Stimulated activated CD4-positive, alpha-beta T cell treated with anti-CD3 and anti-CD28 coated beads, Interleukin-1b, Interleukin-23, amount 100 ng/mL, for 24 hours (primary cell): ENCODE results near the gene TIMM8A.
"Not testable (repeated sequence)": the region's sequence is repeated elsewhere in the genome, so short reads cannot be mapped to it uniquely, and the experiment has no call there.

ENCODE experiments used
- DNase-seq, 4 experiments: peaks; one replicate each; pipeline ENCODE4 v3.0.0-alpha.2; 2020; ENCODE audit warnings: low read depth in 4 of 4, low spot score in 1 of 4

TIMM8A gene

DNA sequence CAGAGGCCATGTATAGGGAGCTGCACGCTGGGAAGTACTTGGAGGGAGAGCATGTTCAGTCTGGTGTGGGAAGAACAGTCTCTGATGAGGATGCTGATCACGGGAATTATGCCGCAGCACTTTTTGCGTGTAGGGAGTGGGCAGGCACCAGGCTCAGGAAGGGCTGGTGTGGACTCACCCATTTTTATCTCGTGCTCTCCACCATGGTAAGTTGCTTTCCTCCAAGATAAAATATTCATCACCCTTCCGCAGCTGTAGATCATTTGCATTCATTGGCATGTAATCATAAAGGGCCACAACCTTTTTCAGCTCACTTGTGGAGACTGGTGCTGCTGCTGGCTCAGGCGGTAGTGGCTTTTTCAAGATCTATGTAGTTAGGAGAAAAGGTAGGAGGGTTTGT is 11.8 kb upstream of the TIMM8A start:
- DNase-seq, result no peak

DNA sequence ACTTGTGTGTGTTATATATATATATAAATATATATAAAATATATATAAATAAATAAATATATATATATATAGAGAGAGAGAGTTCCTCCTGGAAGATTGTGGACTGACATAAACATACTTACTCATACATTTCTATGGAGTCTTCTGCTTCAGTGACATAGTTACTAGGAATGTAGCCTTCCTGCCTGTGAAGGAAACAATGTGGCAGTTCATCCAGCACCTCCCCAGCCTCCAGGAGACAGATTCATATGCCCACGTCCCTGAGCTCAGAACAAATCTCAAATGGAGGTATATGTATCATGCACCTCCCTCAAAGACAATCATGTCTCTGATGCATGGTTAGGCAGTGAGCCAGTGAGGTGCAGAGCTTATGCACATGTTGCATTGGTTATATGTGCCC is 11.4 kb upstream of the TIMM8A start:
- DNase-seq, result no peak

DNA sequence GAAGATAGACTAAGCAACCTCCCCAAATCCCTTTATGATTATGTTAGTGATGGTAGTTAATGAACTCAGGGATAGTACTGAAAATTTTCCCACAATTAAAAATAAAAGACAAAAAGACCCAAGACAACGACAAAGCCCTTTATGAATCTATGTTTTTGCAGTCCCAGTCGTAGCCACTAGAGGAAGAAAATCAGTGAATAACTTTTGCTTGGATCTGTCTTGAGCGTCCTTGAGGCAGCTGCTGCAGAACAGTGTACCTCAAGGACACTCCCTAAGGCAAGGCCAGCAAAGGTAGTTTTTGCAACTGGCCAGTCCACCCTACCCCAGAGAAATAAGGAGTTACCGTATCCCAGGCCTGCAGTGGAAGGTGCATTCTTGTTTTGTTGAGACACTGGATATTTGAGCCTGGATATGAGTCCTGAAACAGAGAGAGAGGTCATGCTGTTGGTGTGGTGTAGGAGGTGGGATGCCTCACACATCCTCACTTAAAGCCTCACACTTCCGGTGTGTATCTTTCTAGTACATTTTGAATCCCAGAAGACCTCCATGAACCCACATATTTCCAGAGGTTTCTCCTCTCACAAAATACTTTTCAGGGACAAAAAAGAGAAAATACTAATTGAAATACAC is 8.7 kb upstream of the TIMM8A start:
- no peak for DNase-seq

DNA sequence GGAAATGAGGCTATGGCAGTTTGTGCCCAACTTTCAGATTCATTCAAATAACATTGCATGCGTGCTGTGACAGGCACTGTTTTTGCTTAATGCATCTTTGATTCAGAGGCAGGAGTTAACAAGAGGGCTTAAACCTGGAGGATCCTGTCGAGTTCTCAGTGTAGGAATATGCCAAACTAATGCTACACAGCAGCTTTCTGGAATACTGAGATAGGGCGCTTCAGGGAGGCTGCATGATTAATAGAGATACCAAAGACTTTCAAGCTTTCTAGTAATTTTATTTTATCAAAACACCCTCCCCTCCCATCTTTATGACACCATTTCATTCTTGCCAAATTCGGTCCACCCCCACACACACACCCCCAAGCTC is 636 bp upstream of the TIMM8A start:
- DNase-seq, result no peak

DNA sequence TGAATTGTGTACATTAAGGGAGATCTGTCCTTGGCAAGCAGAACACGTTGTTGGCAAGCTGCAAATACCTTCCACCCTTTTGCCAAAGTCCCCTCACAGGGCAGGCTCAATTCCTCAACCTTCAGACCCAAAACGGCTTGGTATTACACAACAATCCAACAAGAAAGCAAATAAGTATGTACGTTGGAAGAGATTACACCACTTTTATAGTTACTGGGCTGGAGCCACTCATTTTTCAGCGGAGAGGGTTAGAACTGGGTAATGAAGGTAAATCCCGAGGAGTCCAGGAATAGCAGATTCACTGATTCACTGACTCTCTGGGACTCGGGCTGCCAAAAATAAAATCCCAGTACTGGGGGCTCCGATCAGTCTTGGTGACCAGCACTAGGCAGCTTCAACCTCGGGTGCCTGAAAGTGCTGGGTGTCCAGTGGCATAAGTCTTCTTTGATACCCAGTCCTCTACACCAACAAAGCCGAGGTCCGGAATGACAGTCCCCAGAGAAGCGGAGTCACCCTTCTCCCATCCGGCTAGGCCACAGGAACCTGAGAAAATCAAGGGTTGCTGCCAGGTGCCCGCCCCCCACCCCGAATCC is 587 bp downstream of the TIMM8A start:
- no peak for DNase-seq

DNA sequence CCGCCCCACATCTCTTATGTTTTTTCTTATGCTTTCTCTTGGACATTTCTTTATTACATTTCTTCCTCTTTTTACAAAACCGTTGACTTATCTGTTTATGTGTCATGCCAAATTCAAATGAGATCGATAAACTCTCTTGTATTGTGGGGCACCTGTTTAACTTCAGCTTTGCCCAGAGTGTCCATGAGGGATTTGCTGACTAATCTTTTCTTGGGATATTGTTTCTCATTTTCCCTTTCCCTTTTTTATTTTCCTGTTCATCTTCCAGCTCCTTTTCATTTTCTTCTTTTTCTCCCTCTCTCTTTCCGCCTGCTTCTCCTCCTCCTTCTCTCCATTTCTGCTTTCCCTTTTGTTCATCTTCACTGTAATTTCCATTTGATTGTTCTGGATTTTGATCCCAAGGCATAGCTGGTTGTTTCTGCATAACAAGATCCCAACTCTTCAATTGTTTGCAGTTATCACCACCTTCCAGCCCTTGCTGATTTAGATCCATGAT is 10.7 kb downstream of the TIMM8A start:
- DNase-seq, result no peak

DNA sequence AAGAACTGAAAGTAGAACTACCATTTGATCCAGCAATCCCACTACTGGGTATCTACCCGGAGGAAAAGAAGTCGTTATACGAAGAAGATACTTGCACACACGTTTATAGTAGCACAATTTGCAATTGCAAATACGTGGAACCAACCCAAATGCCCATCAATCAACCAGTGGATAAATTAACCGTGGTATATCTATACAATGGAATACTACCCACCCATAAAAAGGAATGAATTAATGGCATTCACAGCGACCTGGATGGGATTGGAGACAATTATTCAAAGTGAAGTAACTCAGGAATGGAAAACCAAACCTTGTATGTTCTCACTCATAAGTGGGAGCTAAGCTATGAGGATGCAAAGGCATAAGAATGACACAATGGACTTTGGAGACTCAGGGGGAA is 14.2 kb downstream of the TIMM8A start:
- not testable (repeated sequence) for DNase-seq

DNA sequence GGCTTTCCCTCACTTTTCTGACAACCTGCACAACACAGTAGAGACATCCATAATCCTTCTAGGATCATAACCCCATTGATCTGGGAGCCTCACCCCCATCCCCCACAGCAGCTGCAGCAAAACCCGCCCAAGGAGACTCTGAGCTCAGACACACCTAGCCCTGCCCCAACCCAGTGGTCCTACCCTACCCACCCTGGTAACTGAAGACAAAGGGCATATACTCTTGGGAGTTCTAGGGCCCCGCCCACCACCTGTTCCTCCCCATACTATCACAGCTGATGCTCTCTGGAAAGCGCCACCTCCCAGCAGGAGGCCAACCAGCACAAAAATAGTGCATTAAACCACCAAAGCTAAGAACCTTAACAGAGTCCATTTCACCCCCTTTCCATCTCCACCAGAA is 21.9 kb downstream of the TIMM8A start:
- DNase-seq, result not testable (repeated sequence)

DNA sequence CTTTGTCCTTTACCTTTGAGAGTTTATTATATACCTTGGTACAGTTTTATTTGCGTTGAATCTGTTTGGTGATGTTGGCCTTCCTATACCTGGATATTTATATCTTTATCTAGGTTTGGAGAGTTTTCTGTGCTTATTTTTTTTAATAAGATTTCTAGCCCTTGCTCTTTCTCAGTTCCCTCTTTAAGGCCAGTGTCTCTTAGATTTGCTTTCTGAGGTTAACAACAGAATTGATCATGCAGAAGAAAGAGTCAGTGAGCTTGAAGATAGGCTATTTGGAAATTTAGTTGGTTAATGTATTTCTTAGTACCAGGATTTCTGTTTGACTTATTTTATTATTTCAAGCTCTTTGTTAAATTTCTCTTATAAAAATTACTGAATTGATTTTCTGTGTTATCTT is 44.8 kb downstream of the TIMM8A start:
- DNase-seq, result no peak
